IPS-18a (cell line): ENCODE results near the gene HTT.

Experiments
- H3K27ac ChIP-seq: one replicate; pipeline ENCODE4 v1.5.1; 2013; ENCODE audit warnings: low read length
- H3K27me3 ChIP-seq: one replicate; pipeline ENCODE4 v1.6.1; 2013; ENCODE audit warnings: mild to moderate bottlenecking, low read length; ENCODE audit not compliant: control insufficient read depth, insufficient read depth
- H3K36me3 ChIP-seq: one replicate; pipeline ENCODE4 v1.6.1; 2013; ENCODE audit warnings: low read depth, low read length; ENCODE audit not compliant: control insufficient read depth
- H3K4me1 ChIP-seq: one replicate; pipeline ENCODE4 v1.6.1; 2013; ENCODE audit warnings: low read depth, low read length; ENCODE audit not compliant: control insufficient read depth
- H3K4me3 ChIP-seq: one replicate; pipeline ENCODE4 v1.5.1; 2013; ENCODE audit warnings: low read length
- H3K9ac ChIP-seq: one replicate; pipeline ENCODE4 v1.6.1; 2013; ENCODE audit warnings: mild to moderate bottlenecking, low read length, moderate library complexity
- H3K9me3 ChIP-seq: one replicate; pipeline ENCODE4 v1.6.1; 2013; ENCODE audit warnings: low read depth, low read length; ENCODE audit not compliant: control insufficient read depth

HTT gene

DNA sequence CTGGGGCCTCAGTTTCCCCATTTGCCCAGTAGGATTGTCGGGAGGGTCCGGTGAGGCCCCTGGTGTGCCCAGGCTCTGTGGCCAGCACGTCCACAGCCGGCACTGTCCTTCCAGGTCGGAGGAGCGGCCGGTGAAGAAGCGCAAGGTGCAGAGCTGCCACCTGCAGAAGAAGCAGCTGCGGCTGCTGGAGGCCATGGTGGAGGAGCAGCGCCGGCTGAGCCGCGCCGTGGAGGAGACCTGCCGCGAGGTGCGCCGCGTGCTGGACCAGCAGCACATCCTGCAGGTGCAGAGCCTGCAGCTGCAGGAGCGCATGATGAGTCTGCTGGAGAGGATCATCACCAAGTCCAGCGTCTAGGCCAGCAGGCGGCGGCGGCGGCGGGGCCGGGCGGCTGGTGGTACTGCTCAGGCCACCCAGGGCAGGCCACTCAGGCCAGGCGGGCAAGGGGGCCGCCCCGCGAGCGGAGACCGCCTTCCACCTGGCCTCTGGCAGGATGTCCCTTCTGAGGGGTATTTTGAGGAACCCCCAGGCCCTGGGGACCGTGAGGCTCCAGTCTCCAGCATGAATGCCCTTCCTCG lies 181.2 kb downstream of the HTT start:
- H3K27ac ChIP-seq: no peak overlapping the region
- no peak overlapping the region for H3K9ac ChIP-seq
- no peaks in the 10 kb centered on the region for H3K27me3 ChIP-seq
- no peaks in the 10 kb centered on the region for H3K4me1 ChIP-seq
- no peak overlapping the region for H3K4me3 ChIP-seq
- H3K36me3 ChIP-seq: no peaks in the 10 kb centered on the region
- no peaks in the 10 kb centered on the region for H3K9me3 ChIP-seq

DNA sequence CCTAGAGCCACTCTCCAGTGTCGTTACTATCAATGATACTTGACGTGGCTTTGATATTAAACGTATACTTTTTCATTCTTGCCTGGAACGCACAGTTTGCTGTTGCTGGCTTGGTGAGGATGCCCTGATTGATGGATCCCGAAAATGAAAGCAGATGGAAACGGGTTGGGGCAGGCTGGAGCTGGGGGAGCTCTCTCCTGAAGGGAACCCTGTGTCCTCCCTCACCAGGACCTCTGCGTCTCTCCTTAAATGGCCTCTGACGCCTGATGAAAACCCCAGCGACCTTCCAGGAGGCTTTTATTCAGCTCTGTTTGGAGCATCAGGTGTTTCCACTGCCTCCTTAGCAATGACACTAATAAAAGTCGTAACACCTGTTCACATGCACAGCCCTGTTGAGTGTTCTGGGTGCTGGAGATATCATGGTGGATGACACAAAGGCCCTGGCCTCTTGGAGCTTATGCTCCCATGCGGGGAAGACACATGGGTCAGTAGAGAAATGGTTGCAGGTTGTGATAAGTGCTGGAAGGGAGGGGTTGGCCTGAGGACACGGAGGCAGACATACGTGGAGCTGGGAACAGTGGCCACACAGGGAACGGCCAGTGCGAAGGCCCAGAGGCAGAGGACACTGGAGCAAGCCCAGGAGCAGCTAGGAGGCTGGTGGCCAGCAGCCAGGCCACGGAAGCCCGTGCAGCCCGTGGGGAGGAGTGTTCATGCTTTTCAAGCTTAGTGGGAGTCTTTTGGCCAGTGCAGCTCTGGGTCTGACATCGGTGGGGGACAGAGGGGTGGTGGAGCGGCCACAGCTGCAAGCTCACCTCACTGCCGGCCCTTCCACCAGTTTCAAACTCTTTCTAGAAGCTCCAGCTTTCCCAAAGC lies 182.0 kb downstream of the HTT start:
- Histone ChIP-seq H3K9me3 (no peaks in the 10 kb centered on the region), H3K27ac (no peak overlapping the region), H3K4me3 (no peak overlapping the region), H3K27me3 (no peaks in the 10 kb centered on the region), H3K4me1 (no peaks in the 10 kb centered on the region), H3K9ac (no peak overlapping the region), H3K36me3 (no peaks in the 10 kb centered on the region)

- no peaks in the 10 kb centered on the region for H3K9me3 ChIP-seq
- H3K27me3 ChIP-seq: no peaks in the 10 kb centered on the region
These were observed 182.6 kb downstream of the HTT start for GRCh38 chr4:3257103-3257555.

GRCh38 chr4:3257556-3258482 lies 183.3 kb downstream of the HTT start:
- Histone ChIP-seq H3K9ac (no peak overlapping the region), H3K27ac (no peak overlapping the region), H3K27me3 (no peaks in the 10 kb centered on the region), H3K9me3 (no peaks in the 10 kb centered on the region), H3K4me3 (no peak overlapping the region), H3K4me1 (no peaks in the 10 kb centered on the region), H3K36me3 (no peaks in the 10 kb centered on the region)

More at GRCh38 chr4:3257103-3257555, 182.6 kb downstream of the HTT start:
- no peak overlapping the region for H3K9ac ChIP-seq
- H3K4me3 ChIP-seq: no peak overlapping the region
- H3K4me1 ChIP-seq: no peaks in the 10 kb centered on the region
- H3K27ac ChIP-seq: no peak overlapping the region
- no peaks in the 10 kb centered on the region for H3K36me3 ChIP-seq

- no peak overlapping the region for H3K9ac ChIP-seq
- H3K4me3 ChIP-seq: no peak overlapping the region
- H3K27me3 ChIP-seq: no peaks in the 10 kb centered on the region
- no peaks in the 10 kb centered on the region for H3K36me3 ChIP-seq
- no peak overlapping the region for H3K27ac ChIP-seq
- H3K9me3 ChIP-seq: no peaks in the 10 kb centered on the region
- no peaks in the 10 kb centered on the region for H3K4me1 ChIP-seq
These were observed 187.1 kb downstream of the HTT start for GRCh38 chr4:3261411-3262207.

GRCh38 chr4:3262208-3263052 lies 187.9 kb downstream of the HTT start:
- no peaks in the 10 kb centered on the region for H3K27me3 ChIP-seq
- H3K4me1 ChIP-seq: no peaks in the 10 kb centered on the region
- H3K9ac ChIP-seq: no peak overlapping the region
- H3K27ac ChIP-seq: no peak overlapping the region
- H3K9me3 ChIP-seq: no peaks in the 10 kb centered on the region
- H3K4me3 ChIP-seq: no peak overlapping the region
- no peaks in the 10 kb centered on the region for H3K36me3 ChIP-seq

DNA sequence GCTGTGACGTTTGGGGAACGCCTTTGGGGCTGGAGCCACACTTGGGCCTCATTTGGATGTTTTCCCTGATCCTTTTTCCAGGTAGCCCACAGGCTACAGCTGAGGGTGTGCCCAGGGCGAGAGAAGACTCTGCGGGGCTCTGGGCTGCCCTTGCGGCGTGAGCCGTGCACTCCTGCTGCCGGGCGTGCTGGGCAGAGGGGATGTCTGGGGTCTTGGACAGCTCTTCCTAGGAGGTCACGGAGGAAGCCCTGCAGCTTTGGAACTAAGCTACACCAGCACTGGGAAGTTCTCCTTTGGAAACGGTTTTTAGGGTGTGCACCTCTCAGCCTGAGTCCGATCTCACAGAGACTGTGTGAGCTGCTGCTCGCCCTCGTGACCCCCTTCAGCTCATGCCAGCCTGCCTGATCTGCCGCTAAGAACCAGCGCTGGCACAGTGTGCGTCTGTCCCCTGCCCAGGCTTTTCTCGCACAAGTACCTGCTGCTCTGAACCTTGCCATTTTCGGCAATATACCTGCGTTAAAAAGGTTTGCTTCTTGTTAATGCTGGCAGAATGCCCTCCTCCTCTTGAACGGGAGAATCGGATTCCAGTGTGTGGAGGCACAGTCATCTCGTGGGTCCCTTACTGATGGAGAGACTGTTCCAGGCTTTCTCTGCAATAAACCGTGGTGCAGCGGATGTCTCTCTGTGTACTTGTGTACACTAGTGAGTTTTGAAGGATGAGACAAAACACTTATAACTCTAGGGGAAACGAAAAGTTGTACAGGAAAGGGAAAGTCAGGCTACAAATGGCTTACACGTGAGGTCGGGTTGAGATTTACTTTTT lies 188.8 kb downstream of the HTT start:
- no peaks in the 10 kb centered on the region for H3K36me3 ChIP-seq
- H3K27ac ChIP-seq: no peak overlapping the region
- no peaks in the 10 kb centered on the region for H3K27me3 ChIP-seq
- H3K4me1 ChIP-seq: no peaks in the 10 kb centered on the region
- no peaks in the 10 kb centered on the region for H3K9me3 ChIP-seq
- no peak overlapping the region for H3K4me3 ChIP-seq
- no peak overlapping the region for H3K9ac ChIP-seq

DNA sequence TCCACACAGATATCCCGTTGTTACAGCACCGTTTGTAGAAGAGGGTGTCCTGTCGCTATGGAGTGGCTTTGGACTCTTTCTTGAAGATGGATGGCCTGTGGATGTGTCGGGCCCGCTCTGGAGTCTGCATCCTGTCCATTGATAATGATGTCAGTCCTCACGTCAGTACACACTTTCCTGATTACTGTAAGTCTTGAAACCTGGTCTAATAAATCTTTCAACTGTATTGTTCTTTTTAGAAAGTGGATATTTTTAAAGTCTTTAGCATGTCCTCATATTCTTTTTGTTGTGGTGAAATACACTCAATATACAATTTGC lies 189.4 kb downstream of the HTT start:
- Histone ChIP-seq H3K4me1 (no peaks in the 10 kb centered on the region), H3K27ac (no peak overlapping the region)

GRCh38 chr4:3266076-3266475 lies 191.6 kb downstream of the HTT start:
- no peaks in the 10 kb centered on the region for H3K27me3 ChIP-seq
- H3K9me3 ChIP-seq: no peaks in the 10 kb centered on the region
- H3K4me1 ChIP-seq: no peaks in the 10 kb centered on the region

More for the DNA sequence above, 189.4 kb downstream of the HTT start:
- no peaks in the 10 kb centered on the region for H3K9me3 ChIP-seq
- H3K4me3 ChIP-seq: no peak overlapping the region
- H3K27me3 ChIP-seq: no peaks in the 10 kb centered on the region
- no peaks in the 10 kb centered on the region for H3K36me3 ChIP-seq
- H3K9ac ChIP-seq: no peak overlapping the region

More at GRCh38 chr4:3266076-3266475, 191.6 kb downstream of the HTT start:
- H3K4me3 ChIP-seq: no peak overlapping the region
- no peak overlapping the region for H3K9ac ChIP-seq
- no peaks in the 10 kb centered on the region for H3K36me3 ChIP-seq
- no peak overlapping the region for H3K27ac ChIP-seq
